HepG2 (cell line): ENCODE measurements around the gene HOXB2. TPM values are rescaled to one million over a fixed set of nuclear protein-coding genes. Genes with fewer than 3 reads are reported as not detected.

Experiments
- ATAC-seq: fragments of 200-7000 bp; cut with Tn5 transposase; 3 replicates; pipeline ENCODE4 v1.9.1; 2020; ENCODE audit warnings: mild to moderate bottlenecking, moderate library complexity
- BruUV-seq: library from RNA; stranded (reverse); fragments of 400-500 nt; replicated peaks from 2 replicates; lab custom pipeline; 2021; lab: Mats Ljungman, UMichigan
- CTCF ChIA-PET: fragments of 300-600 bp; formaldehyde crosslinking; extraction: SDS; loops from one replicate; lab custom pipeline; 2021; ENCODE audit warnings: low total read pairs, inconsistent platforms, low intra/inter-chr PET ratio; lab: Yijun Ruan, JAX
- POLR2A ChIA-PET: fragments of 350-600 bp; sonication (Branson Sonifier 250); formaldehyde crosslinking; loops from one replicate; lab custom pipeline; 2020; ENCODE audit warnings: antibody characterized with exemption, inconsistent platforms; lab: Yijun Ruan, JAX
- DNase-seq: peaks from one replicate; pipeline ENCODE4 v3.0.0-alpha.2; 2015; ENCODE audit warnings: low spot score
- FAIRE-seq: peaks from 3 replicates; lab custom pipeline; 2011; peaks lifted over from hg19 to GRCh38; lab: Jason Lieb, UNC
- H2AFZ ChIP-seq: one replicate; pipeline ENCODE4 v1.6.1; 2011; ENCODE audit warnings: low read length, inconsistent platforms
- H3K27ac ChIP-seq: fragments of 300-600 bp; 3 replicates; pipeline ENCODE4 v1.8.0; 2011; ENCODE audit warnings: mixed run types, mild to moderate bottlenecking, mixed read lengths, low read length, inconsistent platforms; ENCODE audit not compliant: insufficient read depth; ENCODE audit errors: extremely low read length
- H3K27me3 ChIP-seq, 2 experiments: fragments of 200-600 bp in 1 of 2; 2 replicates in 1 of 2; 3 replicates in 1 of 2; pipeline versions ENCODE4 v1.6.0 to v1.8.0; 2011; ENCODE audit warnings: low read length in 2 of 2, mild to moderate bottlenecking in 2 of 2, moderate library complexity in 2 of 2, inconsistent platforms in 1 of 2; ENCODE audit not compliant: insufficient read depth in 2 of 2, control insufficient read depth in 1 of 2
- H3K36me3 ChIP-seq, 2 experiments: fragments of 200-600 bp in 1 of 2; replicated peaks in 1 of 2; 2 replicates in 1 of 2; 3 replicates in 1 of 2; pipeline versions ENCODE4 v1.5.1 to v1.8.0; 2011; ENCODE audit warnings: low read length in 2 of 2, inconsistent platforms in 1 of 2; ENCODE audit not compliant: insufficient read depth in 2 of 2, control insufficient read depth in 1 of 2
- H3K4me1 ChIP-seq: 2 replicates; pipeline ENCODE4 v1.5.1; 2012; ENCODE audit warnings: low read length, inconsistent platforms; ENCODE audit not compliant: insufficient read depth
- H3K4me2 ChIP-seq: 2 replicates; pipeline ENCODE4 v1.6.0; 2011; ENCODE audit warnings: low read depth, low read length, inconsistent platforms
- H3K4me3 ChIP-seq, 3 experiments: fragments of 200-600 bp in 1 of 3; sonication (generic), shearing (Covaris generic) in 1 of 3; replicated peaks in 1 of 3; 2 replicates each; pipeline ENCODE4 v1.5.1; 2011 to 2016; ENCODE audit warnings: low read length in 3 of 3, inconsistent platforms in 2 of 3, low read depth in 2 of 3, mild to moderate bottlenecking in 2 of 3, control low read depth in 1 of 3, mixed read lengths in 1 of 3; ENCODE audit not compliant: insufficient read depth in 1 of 3
- H3K79me2 ChIP-seq: one replicate; pipeline ENCODE4 v1.6.1; 2011; ENCODE audit warnings: low read length, inconsistent platforms; ENCODE audit not compliant: insufficient read depth
- H3K9ac ChIP-seq: 2 replicates; pipeline ENCODE4 v1.6.0; 2011; ENCODE audit warnings: mild to moderate bottlenecking, low read depth, low read length, inconsistent platforms; ENCODE audit not compliant: insufficient read depth
- H3K9me3 ChIP-seq: 2 replicates; pipeline ENCODE4 v1.5.1; 2012; ENCODE audit warnings: mild to moderate bottlenecking, low read length
- H4K20me1 ChIP-seq: 2 replicates; pipeline ENCODE4 v1.6.0; 2011; ENCODE audit warnings: inconsistent platforms, mild to moderate bottlenecking, low read length, moderate library complexity; ENCODE audit not compliant: insufficient read depth
- BCL6 ChIP-seq: IDR thresholded peaks from 2 replicates; pipeline ENCODE4 v1.6.1; 2016; ENCODE audit warnings: missing genetic modification reagents, missing compliant biosample characterization
- GMEB1 ChIP-seq: sonication (generic); formaldehyde crosslinking; IDR thresholded peaks from 2 replicates; pipeline ENCODE4 v1.5.1; 2020; ENCODE audit warnings: missing genetic modification reagents, mild to moderate bottlenecking, borderline replicate concordance
- HINFP ChIP-seq: sonication (generic); formaldehyde crosslinking; IDR thresholded peaks from 2 replicates; pipeline ENCODE4 v1.4.0; 2020; ENCODE audit warnings: low read depth, mild to moderate bottlenecking, missing genetic modification reagents
- MTA1 ChIP-seq: sonication (generic); formaldehyde crosslinking; IDR thresholded peaks from 2 replicates; pipeline ENCODE4 v1.4.0; 2020; ENCODE audit warnings: missing genetic modification reagents, mild to moderate bottlenecking, borderline replicate concordance
- NFATC3 ChIP-seq: sonication (generic); formaldehyde crosslinking; IDR thresholded peaks from 2 replicates; pipeline ENCODE4 v1.5.1; 2020; ENCODE audit warnings: mild to moderate bottlenecking, missing genetic modification reagents
- PAXIP1 ChIP-seq: sonication (generic); formaldehyde crosslinking; conservative IDR thresholded peaks from 2 replicates; pipeline ENCODE4 v1.4.0; 2020; ENCODE audit warnings: mild to moderate bottlenecking, missing genetic modification reagents, moderate library complexity
- POLR2AphosphoS5 ChIP-seq: IDR thresholded peaks from 2 replicates; pipeline ENCODE4 v1.6.1; 2012; ENCODE audit warnings: low read depth, low read length
- TFDP2 ChIP-seq: sonication (generic); formaldehyde crosslinking; IDR thresholded peaks from 2 replicates; pipeline ENCODE4 v1.4.0; 2020; ENCODE audit warnings: missing genetic modification reagents
- THRA ChIP-seq: sonication (generic); formaldehyde crosslinking; IDR thresholded peaks from 2 replicates; pipeline ENCODE4 v1.4.0; 2020; ENCODE audit warnings: missing genetic modification reagents, borderline replicate concordance
- ZNF567 ChIP-seq: sonication (generic); formaldehyde crosslinking; IDR thresholded peaks from 2 replicates; pipeline ENCODE4 v1.8.1; 2023; ENCODE audit warnings: mild to moderate bottlenecking, missing genetic modification reagents, borderline replicate concordance
- ZNF710 ChIP-seq: sonication (generic); formaldehyde crosslinking; IDR thresholded peaks from 2 replicates; pipeline ENCODE4 v1.5.0; 2020; ENCODE audit warnings: mild to moderate bottlenecking, missing genetic modification reagents, borderline replicate concordance
- WGBS: methylation state at CpG from one replicate; pipeline ENCODE4 v1.1.6; 2017; ENCODE audit warnings: low lambda C conversion rate; 5-methylcytosine and 5-hydroxymethylcytosine counted together
- in situ Hi-C: cut with HindIII; loops from 2 replicates; pipeline ENCODE4 v1.10.0; 2017; ENCODE audit warnings: low pct_unique_long_range_greater_than_20kb; ENCODE audit not compliant: extremely low pct_ligation_motif_present
- intact Hi-C: fragments of 100-400 bp; cut with micrococcal nuclease; formaldehyde crosslinking; loops from one replicate; pipeline ENCODE4 v1.10.0; 2022; ENCODE audit not compliant: unreplicated experiment
- polyA plus RNA-seq, 8 experiments: library from polyadenylated mRNA; depleted of rRNA in 3 of 8; stranded (reverse) in 7 of 8; unstranded in 1 of 8; fragments of >200 nt; fragmentation: Illumina TruSeq in 4 of 8; extraction: Trizol in 4 of 8; gene quantifications; 2 replicates each; pipeline versions ENCODE4 v1.2.1 to v1.2.3, GENCODE V29; 2011 to 2016; ENCODE audit warnings: low read depth in 4 of 8, missing spikeins in 1 of 8, mixed read lengths in 1 of 8; ENCODE audit not compliant: insufficient read depth in 1 of 8
- total RNA-seq, 5 experiments: library from RNA; depleted of rRNA; stranded (reverse); fragments of >200 nt; fragmentation: Illumina TruSeq; extraction: Trizol; gene quantifications; 2 replicates each; pipeline ENCODE4 v1.2.3, GENCODE V29; 2016; ENCODE audit warnings: low read depth in 1 of 5

HOXB2 gene
- total and polyA plus RNA-seq, 2 of the 13 experiments (the other 11 are each of a cell fraction or from before 2014, with no cell fraction given) = not detected

GRCh38 chr17:48567646-48568354, 22.9 kb upstream of the HOXB2 start:
- BruUV-seq = no TSS peak
- Histone ChIP-seq H3K27ac (no peak overlapping the region), H3K9me3 (no peaks in the 10 kb centered on the region), H3K27me3 (peaks cover 15 to 95% of the 10 kb centered on the region in 2 experiments; a peak in 4 of 5 replicates), H3K36me3 (no peaks in the 10 kb centered on the region), H3K4me3 (no peak overlapping the region), H3K79me2 (no peaks in the 10 kb centered on the region), H3K4me2 (no peak overlapping the region), H3K4me1 (no peaks in the 10 kb centered on the region), H4K20me1 (0 out of 2 replicates have a peak, but pooled peaks cover 4% of the 10 kb centered on the region), H3K9ac (no peak overlapping the region), H2AFZ (no peak overlapping the region)
- CTCF ChIA-PET = no interaction called here
- FAIRE-seq (no peak), ATAC-seq (no peak), DNase-seq (no peak)
- in situ Hi-C loops (no loop called here), intact Hi-C loops (no loop called here)
- POLR2A ChIA-PET = no interaction called here
- 4% methylated on average over 2 of the region's 2 CpGs for WGBS
- TF ChIP-seq PAXIP1 (CRISPR knock-in tag) (no peak), HINFP (CRISPR knock-in tag) (no peak), POLR2AphosphoS5 (no peak), ZNF710 (CRISPR knock-in tag) (no peak), NFATC3 (CRISPR knock-in tag) (no peak), ZNF567 (CRISPR knock-in tag) (no peak), THRA (CRISPR knock-in tag) (no peak), TFDP2 (CRISPR knock-in tag) (no peak), BCL6 (CRISPR knock-in tag) (no peak), GMEB1 (CRISPR knock-in tag) (no peak), MTA1 (CRISPR knock-in tag) (no peak)
